ENCODE measurements around the gene GPC5.

GPC5 gene

DNA sequence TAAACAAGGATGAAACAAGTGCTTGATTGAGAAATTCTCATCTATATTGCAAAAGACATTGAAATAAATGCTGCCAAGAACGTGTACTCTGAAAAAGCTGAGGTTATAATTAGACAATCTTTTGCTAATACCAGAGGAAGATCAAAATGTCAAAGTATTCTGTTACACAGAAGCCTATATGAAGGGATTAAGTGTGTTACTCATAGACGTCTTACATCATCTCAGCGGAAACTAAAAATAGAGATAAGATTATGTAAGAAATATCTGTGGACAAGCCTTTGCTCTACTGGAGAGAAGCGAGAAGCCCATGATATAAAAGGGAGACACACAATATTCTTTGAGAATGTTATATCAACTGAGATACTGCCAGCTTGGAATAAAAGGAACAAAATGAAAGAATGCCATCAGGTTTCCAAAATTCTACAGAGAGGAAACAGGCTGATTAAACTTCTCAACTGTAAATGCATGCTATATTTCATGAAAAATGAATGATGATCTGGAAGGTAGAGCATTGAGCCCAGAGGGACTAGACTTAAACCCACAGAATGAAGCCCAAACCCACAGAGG is 699.0 kb downstream of the GPC5 start:
- DNase-seq: no peak

DNA sequence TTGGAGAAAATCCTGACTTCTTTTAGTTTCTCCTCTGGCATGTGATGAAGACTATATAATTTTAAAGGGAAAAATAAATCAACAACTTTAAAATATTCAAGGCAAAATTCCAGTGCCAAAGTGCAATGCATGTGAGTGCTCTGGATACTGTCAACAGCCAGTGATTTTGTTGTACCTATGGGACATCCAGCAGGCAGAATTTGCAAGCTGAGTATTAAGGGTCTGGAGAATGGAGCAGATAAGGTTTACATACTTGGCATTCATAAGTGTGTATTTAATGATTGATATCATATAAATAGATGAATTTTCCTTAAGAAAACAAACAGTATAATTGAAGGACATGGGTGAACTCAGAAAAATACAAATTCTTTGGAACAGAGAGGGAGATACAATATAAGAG is 703.4 kb downstream of the GPC5 start:
- DNase-seq: no peak

DNA sequence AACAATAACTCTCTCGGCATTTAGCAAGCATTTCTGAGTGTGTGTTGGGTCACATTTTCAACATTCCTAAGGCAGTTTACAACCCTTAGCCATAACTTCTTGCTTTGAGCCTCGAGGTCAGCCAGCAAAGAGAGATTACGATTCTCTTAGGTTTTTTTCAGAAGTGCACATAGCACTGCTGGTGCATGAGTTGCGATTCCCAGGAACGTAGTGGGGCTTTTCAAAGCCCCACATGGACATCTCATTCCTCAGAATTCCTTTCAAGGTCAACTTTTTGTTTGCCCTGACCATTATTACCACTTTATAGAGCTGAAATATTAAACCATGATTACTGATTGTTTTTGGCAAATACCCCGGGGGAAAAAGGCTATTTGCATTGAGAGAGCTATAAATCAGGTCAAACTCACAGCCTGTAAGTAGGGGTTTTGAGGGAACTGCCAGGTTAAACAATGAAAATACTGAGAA is 705.3 kb downstream of the GPC5 start:
- DNase-seq: no peak

DNA sequence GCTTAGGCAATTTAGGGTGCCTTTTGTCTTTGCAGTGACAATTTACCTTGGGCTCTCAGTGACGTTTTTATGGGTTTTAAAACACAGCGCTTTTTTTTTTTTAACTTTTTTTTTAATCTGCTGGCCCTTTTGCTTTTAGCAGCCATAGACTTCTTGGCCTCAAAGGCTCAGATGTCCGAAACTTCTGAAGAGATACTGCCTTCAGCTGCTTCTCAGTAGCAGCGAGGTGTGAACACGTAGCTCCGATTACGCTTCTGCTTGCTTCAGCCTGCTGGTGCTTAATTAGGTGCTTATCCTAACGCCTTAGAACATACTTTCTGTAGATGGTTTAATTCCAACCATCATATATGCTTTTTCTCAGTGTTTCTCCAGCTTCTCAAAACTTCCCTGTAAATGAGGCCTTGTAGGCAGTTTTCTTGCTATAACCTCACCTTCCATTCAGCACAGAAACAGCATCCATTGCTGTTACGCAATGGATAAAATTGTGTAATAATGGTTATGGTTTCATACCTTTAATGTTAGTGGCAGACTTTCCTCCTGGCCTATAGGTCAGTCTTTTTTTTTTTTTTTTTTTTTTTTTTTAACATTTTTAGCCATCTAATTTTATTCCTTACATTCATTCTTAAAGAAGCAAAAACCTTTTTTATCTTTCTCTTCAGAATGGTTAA is 723.9 kb downstream of the GPC5 start:
- DNase-seq: no peak

DNA sequence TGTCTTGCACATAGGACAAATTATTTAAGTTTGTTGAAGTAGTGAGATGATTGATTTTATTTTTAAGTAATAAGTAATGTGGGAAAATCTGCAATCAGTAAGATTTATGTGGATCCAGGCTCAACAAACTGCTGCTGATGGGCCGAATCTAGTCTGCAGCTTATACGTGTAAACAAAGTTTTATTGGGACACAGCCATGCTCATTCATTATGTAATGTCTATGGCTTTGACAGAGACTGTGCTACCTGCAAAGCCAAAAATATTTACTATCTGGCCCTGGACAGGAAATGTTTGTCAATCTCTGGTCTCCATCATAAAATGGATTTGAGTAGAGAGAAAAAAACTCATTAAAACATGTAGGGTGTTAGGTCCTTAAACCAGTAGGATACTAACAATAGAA is 728.0 kb downstream of the GPC5 start:
- no peak for DNase-seq

DNA sequence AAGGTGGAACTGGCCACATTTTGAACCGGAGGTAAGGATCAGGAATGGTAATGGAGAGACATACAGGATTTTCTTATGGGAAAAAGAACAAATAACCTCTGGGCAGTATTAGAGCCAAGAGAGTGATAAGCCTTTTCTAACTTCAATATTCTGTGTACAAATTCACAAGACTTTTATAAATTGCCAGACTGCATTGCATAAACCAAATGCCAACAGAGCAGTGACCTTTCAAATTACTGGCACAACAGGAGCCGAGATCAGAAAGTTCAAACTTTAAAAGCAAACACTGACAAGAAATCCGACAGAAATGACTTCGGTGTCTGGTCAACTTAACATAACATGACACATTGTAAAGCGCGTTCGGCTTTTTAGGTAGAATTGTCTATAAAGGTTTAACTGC is 737.1 kb downstream of the GPC5 start:
- DNase-seq: no peak

DNA sequence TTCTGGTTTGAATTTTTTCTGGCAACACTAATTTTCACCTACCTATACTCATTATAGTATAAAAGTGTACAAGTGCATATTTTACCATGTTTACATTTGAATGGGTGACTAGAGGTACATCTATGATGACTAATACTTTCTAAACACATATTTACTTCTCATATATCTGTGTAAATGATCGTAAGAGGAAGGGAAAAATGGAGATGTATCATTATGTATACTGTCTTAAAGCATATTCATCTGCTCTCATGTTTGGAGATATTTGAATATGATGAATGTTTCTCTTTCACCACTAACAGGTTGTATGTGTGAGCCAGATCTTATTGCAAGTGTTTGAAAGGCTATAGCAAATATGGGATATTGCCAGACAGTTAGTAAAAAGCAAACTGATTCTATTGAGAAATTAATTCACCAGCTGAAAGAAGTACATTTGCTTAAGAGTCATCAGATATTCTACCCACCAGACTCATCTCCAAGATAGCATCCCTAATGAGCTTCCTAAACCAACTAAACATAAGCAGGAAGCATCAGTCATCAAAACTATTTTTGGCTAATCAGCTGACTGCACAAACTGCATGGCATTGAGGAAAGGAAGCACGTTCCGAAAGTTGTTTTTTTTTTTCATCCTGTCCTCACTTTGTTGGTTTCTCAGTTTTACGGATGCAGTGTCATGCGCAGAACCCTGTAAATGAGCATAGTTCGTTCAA is 738.2 kb downstream of the GPC5 start:
- DNase-seq: no peak

DNA sequence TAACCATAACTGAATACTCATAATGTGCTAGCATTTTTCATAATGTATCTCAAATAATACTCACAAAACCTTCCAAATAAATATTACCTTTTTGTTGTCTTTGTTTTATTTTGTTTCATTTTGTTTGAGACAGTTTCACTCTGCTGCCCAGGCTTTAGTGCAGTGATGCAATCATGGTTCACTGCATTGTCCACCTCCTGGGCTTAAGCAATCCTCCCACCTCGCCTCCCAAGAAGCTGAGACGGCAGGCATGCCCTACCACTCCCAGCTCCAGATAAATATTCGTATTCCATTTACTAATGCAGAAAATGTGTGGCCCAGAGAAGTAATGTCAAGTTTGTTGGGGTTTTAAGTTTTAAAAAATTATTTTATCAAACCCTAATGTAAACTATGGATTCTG is 739.1 kb downstream of the GPC5 start:
- DNase-seq: no peak

DNA sequence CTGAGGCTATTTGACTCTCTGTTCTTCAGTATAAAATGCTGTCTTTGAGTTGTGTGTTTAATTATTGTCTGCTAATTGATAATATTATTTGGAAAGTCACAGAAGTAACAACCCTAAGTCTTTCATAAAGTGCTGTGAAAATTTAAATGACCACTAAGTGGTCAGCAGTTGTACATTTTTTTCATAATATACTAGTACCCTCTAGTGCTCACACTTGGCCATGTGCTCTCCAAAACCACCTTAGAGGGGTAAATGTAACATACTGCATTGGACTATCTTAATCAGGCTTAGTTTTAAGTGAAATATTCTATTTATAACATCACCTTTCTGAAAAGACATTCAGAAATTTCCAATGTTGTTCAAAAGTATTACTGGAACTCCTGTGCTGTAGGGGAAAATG is 745.3 kb downstream of the GPC5 start:
- DNase-seq: no peak

DNA sequence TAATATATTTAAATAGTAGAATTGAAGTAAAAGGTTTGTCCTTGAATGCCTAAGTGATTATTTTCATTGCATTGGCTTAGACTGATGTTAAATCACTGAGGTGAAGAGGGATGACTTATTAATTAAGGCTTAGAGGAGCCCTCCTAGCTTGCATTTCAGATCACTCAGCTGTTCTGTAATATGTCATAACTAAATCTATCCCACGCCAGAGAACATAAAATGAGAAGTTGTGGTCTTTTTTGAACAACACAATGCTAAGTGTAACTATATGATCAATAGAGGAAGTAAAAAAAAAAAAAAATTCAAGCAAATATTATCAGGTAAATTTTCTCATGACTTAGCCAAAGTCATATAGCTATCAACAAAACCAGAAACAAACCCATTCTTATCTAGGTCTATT is 752.2 kb downstream of the GPC5 start:
- DNase-seq: no peak

DNA sequence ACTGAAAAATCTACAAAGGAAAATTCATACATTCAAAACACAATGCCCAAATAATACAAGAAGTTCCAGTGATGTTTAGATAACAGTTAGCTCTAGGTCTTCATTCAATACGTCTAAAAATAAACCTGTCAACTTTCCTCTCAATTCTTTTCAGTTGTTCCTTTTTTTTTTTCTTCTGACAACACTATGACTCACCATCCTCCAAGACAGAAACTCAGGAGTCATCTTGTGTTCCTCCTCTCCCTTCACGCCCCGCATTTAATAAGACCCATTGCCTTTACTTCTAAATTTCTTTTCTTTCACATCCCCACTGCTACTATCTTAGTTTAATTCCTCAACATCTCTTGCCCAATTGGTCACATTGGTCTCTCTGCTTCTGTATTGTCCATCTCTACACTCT is 759.9 kb downstream of the GPC5 start:
- DNase-seq: no peak

DNA sequence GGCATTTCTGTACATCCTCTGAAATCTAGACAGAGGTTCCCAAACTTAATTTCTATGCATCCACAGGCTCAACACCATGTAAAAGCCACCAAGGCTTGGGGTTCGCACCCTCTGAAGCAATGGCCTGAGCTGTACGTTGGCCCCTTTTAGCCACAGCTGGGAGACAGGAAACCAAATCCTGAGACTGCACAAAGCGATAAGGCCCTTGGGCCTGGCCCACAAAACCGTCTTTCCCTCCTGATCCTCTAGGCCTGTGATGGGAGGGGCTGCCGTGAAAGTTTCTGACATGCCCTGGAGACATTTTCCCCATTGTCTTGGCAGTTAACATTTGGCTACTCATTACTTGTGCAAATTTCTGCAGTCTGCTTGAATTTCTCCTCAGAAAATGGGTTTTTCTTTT is 766.4 kb downstream of the GPC5 start:
- DNase-seq: no peak

DNA sequence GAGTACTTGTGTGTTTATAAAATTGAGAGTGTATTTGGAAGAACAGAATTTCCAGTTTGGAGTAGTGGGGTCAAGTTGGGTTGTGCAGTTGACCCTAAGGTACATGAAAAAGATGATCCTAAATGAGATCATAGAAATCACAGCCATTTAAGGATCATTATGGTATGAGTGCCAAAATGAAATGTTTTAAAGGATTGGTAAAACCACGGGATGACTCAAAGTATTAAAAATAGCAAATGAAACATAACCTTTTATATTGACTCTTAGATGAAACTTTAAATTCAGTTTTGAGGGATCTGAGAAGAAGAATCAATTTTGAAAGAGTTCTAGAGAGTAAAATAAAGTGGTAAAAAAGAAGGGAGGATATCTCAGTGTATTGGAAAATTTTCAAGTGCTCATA is 773.8 kb downstream of the GPC5 start:
- no peak for DNase-seq

DNA sequence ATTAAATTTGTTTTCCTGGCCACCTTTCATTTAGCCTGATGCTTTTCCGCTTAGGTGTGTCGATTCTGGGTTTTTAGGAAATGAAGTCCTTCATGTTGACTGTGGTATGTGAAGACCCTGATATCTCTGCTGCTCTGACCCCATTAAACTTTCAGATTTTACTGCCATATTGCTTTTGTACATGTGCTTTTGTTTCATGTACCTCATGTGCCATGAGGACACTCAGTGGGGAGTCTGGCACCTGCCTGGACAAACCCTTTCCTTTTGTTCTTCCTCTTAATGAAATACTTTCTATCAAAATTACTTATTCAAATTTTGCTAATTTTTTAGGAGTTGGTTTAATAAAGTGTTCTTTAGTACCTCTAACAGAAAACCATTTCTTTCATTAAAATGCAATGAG is 774.8 kb downstream of the GPC5 start:
- DNase-seq: no peak

DNA sequence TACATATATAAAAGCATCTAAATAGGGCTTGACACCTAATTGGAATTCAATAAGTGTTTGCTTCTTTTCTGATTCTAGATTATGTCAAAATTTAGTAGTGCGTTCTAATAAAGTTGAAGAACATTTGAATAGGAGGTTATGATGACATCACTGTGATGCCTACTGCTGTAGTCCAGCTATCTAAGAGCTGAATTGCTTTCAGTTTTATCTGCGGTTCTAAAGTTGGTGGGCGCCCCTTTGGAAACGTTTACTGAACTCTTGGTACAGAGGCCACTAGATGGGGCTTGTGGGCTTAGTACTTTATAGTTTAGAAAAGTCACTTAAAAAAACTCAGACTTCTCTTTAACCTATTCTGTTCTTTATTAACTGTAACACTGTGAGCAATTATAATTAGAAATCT is 776.9 kb downstream of the GPC5 start:
- DNase-seq: no peak

DNA sequence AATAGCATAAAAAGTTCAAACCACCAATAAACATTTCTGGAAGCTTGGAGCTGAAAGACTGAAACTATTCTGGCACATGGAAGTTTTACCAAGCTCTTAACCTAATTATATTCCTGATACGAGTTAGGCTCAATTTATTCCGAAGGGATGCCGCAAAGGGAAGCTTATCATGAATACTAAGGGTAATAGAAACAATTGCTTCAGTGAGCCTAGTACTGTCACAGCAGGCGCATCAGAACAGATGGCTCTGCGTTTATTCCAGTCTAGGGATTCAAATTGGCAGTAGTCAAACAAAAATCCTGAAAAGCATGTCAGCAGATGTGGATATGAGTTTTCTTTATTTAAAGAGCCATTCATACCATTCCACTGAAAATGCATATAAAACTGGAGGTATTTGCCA is 779.5 kb downstream of the GPC5 start:
- no peak for DNase-seq

DNA sequence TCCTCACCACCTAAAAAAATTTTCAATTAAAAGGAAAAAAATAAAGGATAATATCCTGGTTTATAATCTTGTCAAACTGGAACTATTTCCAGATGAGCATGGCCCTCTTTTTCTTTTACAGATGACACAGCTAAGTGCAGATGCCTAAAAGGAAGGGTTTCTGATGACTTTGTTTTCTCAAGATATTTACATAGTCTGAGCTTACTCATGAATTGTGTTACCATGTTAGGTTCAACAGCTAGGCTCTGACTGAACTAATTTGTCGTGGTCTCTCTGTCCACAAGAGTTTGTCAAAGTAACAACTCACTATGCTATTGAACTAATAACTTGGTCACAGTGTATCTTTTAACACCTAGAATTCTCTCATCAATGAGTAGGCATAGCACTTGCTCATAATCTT is 780.8 kb downstream of the GPC5 start:
- DNase-seq: no peak

DNA sequence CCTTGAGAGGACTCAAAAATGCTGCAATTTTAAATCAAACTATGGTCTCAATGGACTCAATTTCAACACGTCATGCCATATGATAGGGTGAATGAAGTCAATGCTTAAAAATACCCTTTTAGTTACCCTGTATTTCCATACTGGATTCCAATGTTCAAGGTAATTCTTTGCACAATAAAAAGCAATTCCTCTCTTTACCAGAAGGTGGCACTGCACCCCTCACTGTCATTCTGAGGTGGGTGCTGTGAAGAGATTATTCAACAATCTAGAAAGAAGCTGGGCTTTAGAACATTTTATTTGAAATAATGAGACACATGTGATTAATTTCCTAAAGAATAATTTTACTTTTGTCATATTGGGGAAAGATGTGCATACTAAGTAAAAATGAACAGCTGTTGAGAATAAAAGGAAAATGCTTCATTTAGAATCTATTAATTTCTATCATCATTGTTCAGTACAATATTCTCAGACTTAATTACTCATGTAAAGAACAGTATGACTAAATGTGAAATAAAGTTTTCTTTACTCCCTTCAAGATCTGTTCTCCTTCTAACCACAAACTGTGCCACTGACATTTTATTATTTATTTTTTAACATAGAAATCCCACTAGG is 789.1 kb downstream of the GPC5 start:
- DNase-seq: no peak

DNA sequence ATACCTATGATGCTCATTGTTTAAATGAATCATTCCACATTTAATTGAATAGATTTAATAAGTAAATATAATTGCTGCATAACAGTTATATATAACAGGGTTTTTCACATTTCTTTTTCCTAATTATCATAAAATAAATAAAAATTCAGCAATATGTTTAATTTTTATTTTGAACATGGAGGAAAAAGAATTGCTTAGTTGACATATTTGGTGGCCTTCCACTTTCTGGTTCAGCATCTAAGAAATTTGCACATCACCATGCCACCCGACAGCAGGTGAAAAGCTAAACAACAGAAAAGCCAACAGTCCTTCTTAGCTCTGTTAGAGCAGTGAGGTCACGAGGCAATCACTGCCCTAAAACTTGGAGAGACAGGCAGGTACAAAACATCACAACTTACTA is 790.2 kb downstream of the GPC5 start:
- no peak for DNase-seq

DNA sequence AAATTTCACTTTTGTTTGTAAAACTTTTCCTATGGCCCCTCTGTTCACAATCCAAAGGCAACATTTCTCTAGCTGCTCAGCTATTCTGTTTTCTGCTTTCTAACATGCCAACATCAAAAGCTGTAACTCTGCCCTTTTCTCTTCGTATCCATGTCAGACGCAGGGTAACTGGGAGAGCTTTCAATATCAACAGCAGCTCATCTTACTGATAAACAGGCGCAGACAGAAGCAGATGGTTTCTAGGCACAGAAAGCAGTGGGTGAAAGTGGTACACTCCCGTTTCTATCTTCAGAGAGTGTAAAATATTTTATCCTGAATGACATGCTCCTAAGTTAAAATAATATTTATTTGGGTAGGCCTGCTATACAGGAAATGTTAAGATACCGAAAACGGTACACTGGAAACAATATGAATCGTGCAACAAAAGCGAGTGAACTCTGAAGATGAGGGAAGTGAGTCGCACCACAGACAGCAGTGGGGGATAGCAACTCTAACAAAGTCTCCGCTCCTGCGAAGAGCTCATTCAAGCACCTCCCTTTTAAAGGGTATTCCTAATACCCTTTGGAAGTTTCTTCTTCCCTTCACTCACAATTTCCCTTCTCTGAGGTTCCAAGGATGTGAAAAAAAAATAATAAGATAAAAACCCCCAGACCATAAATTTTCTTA is 798.3 kb downstream of the GPC5 start:
- no peak for DNase-seq

DNA sequence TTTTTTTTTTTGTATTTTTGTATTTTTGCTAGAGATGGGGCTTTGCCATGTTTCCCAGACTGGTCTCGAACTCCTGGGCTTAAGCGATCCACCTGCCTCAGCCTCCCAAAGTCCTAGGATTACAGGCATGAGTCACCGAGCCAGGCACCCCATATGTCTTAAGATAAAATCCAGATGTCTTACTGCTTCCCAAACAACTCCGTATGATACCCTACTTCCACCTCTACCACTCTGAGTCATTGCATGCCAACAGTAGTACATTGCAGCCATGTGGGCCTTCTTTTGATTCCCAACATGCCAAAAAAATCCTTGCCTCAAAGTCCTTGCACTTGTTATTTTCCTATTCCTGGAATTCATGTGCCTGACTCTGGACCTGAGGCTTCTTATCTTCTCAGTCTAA is 799.2 kb downstream of the GPC5 start:
- DNase-seq: no peak

DNA sequence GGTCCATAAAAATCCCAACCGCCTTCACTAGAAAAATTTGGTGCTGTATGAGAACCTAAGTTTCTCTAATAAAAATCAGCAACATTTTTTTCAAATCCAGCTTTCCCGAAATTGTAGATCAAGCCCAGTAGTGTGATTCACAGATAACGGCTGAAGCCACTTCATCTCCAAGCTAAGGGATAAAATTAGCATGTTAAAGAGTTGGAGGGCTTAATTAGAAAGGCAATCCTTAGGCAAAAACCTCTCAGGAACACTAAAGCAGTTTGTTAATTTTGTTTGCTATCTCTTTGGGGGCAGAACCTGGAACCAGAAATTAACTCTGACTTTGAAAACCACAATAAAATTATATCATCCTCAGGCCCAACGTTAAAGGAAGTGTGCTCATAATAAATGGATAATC is 820.2 kb downstream of the GPC5 start:
- DNase-seq: no peak

DNA sequence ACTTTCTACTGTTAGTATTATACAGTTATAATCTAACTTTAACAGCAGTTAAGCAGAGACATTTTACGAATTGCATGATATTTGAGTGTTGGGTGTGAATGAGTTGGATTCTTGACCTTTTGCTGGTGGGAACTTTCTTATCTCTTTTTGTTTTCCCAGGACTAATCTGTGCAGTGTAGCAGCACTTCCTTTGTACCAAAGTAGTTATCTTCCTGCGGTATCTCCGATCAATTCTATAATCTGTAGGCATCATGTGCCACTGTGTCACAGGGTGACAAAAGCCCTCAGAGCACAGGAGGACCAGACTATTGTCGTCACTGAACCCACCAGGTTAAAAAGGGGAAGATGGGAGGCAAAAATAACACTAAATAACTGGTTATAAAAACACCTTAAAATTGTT is 823.5 kb downstream of the GPC5 start:
- no peak for DNase-seq
